A549 (cell line): ENCODE results near the gene NEDD8. TPM values are rescaled to one million over a fixed set of nuclear protein-coding genes. Genes with fewer than 3 reads are reported as not detected.

Source experiments
- ATAC-seq, 2 experiments: fragments of 200-7000 bp in 1 of 2; fragments of >200 bp in 1 of 2; cut with Nextera tagmentation in 1 of 2; cut with Tn5 transposase in 1 of 2; 3 replicates each; pipeline versions ENCODE4 v1.8.0 to v1.9.1; 2018 to 2020; ENCODE audit warnings: mild to moderate bottlenecking in 1 of 2, moderate library complexity in 1 of 2
- CTCF ChIA-PET: fragments of 300-600 bp; sonication (Branson Sonifier 250); formaldehyde crosslinking; extraction: SDS; loops from one replicate; lab custom pipeline; 2021; ENCODE audit warnings: antibody characterized with exemption, inconsistent platforms; lab: Yijun Ruan, JAX
- POLR2A ChIA-PET: fragments of 350-600 bp; formaldehyde crosslinking; extraction: SDS; loops from one replicate; lab custom pipeline; 2021; ENCODE audit warnings: antibody characterized with exemption, inconsistent platforms; lab: Yijun Ruan, JAX
- DNase-seq, 2 experiments: peaks; one replicate each; pipeline versions ENCODE4 v3.0.0 to v3.0.0-alpha.2; 2011 to 2016; ENCODE audit warnings: low read depth in 1 of 2, low spot score in 1 of 2
- FAIRE-seq: peaks from 2 replicates; lab custom pipeline; 2011; peaks lifted over from hg19 to GRCh38; lab: Jason Lieb, UNC
- H3K27ac ChIP-seq, 2 experiments: fragments of >200 bp; sonication (Bioruptor Twin); formaldehyde crosslinking; 3 replicates each; pipeline ENCODE4 v1.5.1; 2016 to 2017
- H3K4me1 ChIP-seq: fragments of >200 bp; sonication (Bioruptor Twin); formaldehyde crosslinking; 3 replicates; pipeline ENCODE4 v1.6.1; 2016
- H3K4me2 ChIP-seq: fragments of >200 bp; sonication (Bioruptor Twin); formaldehyde crosslinking; 3 replicates; pipeline ENCODE4 v1.6.1; 2016
- H3K4me3 ChIP-seq: fragments of >200 bp; sonication (Bioruptor Twin); formaldehyde crosslinking; 3 replicates; pipeline ENCODE4 v1.5.1; 2016
- H3K9me3 ChIP-seq: fragments of >200 bp; sonication (Bioruptor Twin); formaldehyde crosslinking; 3 replicates; pipeline ENCODE4 v1.6.1; 2016
- BCL3 ChIP-seq: fragments of >200 bp; sonication (Bioruptor Twin); formaldehyde crosslinking; IDR thresholded peaks from 3 replicates; pipeline ENCODE4 v1.6.1; 2016
- CBX2 ChIP-seq: fragments of 200-600 bp; sonication (generic); IDR thresholded peaks from 2 replicates; pipeline ENCODE4 v1.6.1; 2016; ENCODE audit warnings: low read depth, mild to moderate bottlenecking, borderline replicate concordance
- CTCF ChIP-seq: fragments of >200 bp; sonication (Bioruptor Twin); formaldehyde crosslinking; IDR thresholded peaks from 3 replicates; pipeline ENCODE4 v1.5.1; 2016
- E2F6 ChIP-seq: IDR thresholded peaks from 2 replicates; pipeline ENCODE4 v1.6.1; 2012; ENCODE audit warnings: low read depth, borderline replicate concordance
- EHMT2 ChIP-seq: fragments of 200-600 bp; sonication (generic); IDR thresholded peaks from 2 replicates; pipeline ENCODE4 v1.6.1; 2016; ENCODE audit warnings: antibody characterized with exemption, low read depth, mild to moderate bottlenecking, moderate library complexity
- GATA3 ChIP-seq: IDR thresholded peaks from 2 replicates; pipeline ENCODE4 v1.6.1; 2012; ENCODE audit warnings: borderline replicate concordance
- HDAC2 ChIP-seq: fragments of 200-600 bp; sonication (generic); IDR thresholded peaks from 2 replicates; pipeline ENCODE4 v1.6.1; 2016
- HES2 ChIP-seq: fragments of >200 bp; sonication (Bioruptor Twin); formaldehyde crosslinking; IDR thresholded peaks from 2 replicates; pipeline ENCODE4 v1.6.1; 2016
- HEYL ChIP-seq: fragments of 250-450 bp; sonication (Bioruptor Pico); IDR thresholded peaks from 2 replicates; pipeline ENCODE4 v1.8.0; 2021; ENCODE audit warnings: mild to moderate bottlenecking, moderate library complexity
- HMGXB4 ChIP-seq: fragments of 250-450 bp; sonication (Bioruptor Pico); IDR thresholded peaks from 2 replicates; pipeline ENCODE4 v1.5.0; 2021; ENCODE audit warnings: mild to moderate bottlenecking, moderate library complexity, borderline replicate concordance
- HOXB5 ChIP-seq: fragments of 250-450 bp; sonication (Bioruptor Pico); IDR thresholded peaks from 2 replicates; pipeline ENCODE4 v1.5.0; 2020; ENCODE audit warnings: mild to moderate bottlenecking, moderate library complexity
- KDM1A ChIP-seq: fragments of 200-600 bp; sonication (generic); IDR thresholded peaks from 2 replicates; pipeline ENCODE4 v1.6.1; 2016; ENCODE audit warnings: low read depth, mild to moderate bottlenecking
- KDM5A ChIP-seq: fragments of 200-600 bp; sonication (generic); IDR thresholded peaks from 2 replicates; pipeline ENCODE4 v1.6.1; 2016; ENCODE audit warnings: antibody characterized with exemption, mild to moderate bottlenecking
- MYC ChIP-seq: IDR thresholded peaks from 2 replicates; pipeline ENCODE4 v1.6.1; 2012; ENCODE audit warnings: mild to moderate bottlenecking, inconsistent platforms, low read length, improper control_type of control experiment, borderline replicate concordance
- NR3C1 ChIP-seq: fragments of >200 bp; sonication (Bioruptor Twin); formaldehyde crosslinking; IDR thresholded peaks from 3 replicates; pipeline ENCODE4 v1.6.1; 2017
- RAD21 ChIP-seq, 2 experiments: fragments of >200 bp in 1 of 2; sonication (Bioruptor Twin) in 1 of 2; formaldehyde crosslinking in 1 of 2; IDR thresholded peaks in 1 of 2; conservative IDR thresholded peaks in 1 of 2; 2 replicates in 1 of 2; 3 replicates in 1 of 2; pipeline ENCODE4 v1.6.1; 2012 to 2018; ENCODE audit warnings: inconsistent platforms in 1 of 2
- RARB ChIP-seq: fragments of 250-450 bp; sonication (Bioruptor Pico); IDR thresholded peaks from 2 replicates; pipeline ENCODE4 v1.8.0; 2021; ENCODE audit warnings: mild to moderate bottlenecking, moderate library complexity
- RFX5 ChIP-seq: fragments of 450-650 bp; IDR thresholded peaks from 2 replicates; pipeline ENCODE4 v1.7.1; 2014; ENCODE audit warnings: antibody characterized with exemption, mild to moderate bottlenecking, moderate library complexity
- RNF2 ChIP-seq: fragments of 200-600 bp; sonication (generic); IDR thresholded peaks from 2 replicates; pipeline ENCODE4 v1.6.1; 2016; ENCODE audit warnings: low read depth, mild to moderate bottlenecking, antibody characterized with exemption, moderate library complexity, borderline replicate concordance
- TFCP2L1 ChIP-seq: fragments of 250-450 bp; sonication (Bioruptor Pico); IDR thresholded peaks from 2 replicates; pipeline ENCODE4 v1.5.0; 2021; ENCODE audit warnings: mild to moderate bottlenecking
- TP53 ChIP-seq: fragments of 250-450 bp; sonication (Bioruptor Pico); IDR thresholded peaks from 2 replicates; pipeline ENCODE4 v1.5.0; 2021; ENCODE audit warnings: mild to moderate bottlenecking, moderate library complexity
- USF2 ChIP-seq: fragments of 450-650 bp; IDR thresholded peaks from 2 replicates; pipeline ENCODE4 v1.6.1; 2014; ENCODE audit warnings: antibody characterized with exemption
- ZSCAN20 ChIP-seq: fragments of 250-450 bp; sonication (Bioruptor Pico); IDR thresholded peaks from 2 replicates; pipeline ENCODE4 v1.8.0; 2022; ENCODE audit warnings: mild to moderate bottlenecking, moderate library complexity
- WGBS: methylation state at CpG from one replicate; pipeline ENCODE4 v1.1.6; 2017; ENCODE audit errors: missing lambda C conversion rate; 5-methylcytosine and 5-hydroxymethylcytosine counted together
- polyA plus RNA-seq, 4 experiments: library from polyadenylated mRNA; depleted of rRNA in 3 of 4; stranded (reverse); fragments of >200 nt; fragmentation: RNase III in 1 of 4; extraction: RNeasy Plus Mini Kit Qiagen cat#74134 plus additional on column Dnase treatment in 1 of 4; gene quantifications; 2 replicates in 3 of 4; 3 replicates in 1 of 4; pipeline ENCODE4 v1.2.3, GENCODE V29; 2011 to 2017

The NEDD8 gene
- polyA plus RNA-seq, 2 of the 4 experiments (the other 2 are of a cell fraction): 433 to 589 TPM

GRCh38 chr14:24266344-24267244 is 34.4 kb upstream of the NEDD8 start:
- no peaks in the 10 kb centered on the region for H3K9me3 ChIP-seq

GRCh38 chr14:24264298-24264697 is 32.1 kb upstream of the NEDD8 start:
- FAIRE-seq: no peak
- TF ChIP-seq HEYL (no peak), RFX5 (no peak), EHMT2 (no peak), KDM5A (no peak), TP53 (no peak), USF2 (no peak), RNF2 (no peak), GATA3 (no peak), HOXB5 (CRISPR knock-in tag) (no peak), CTCF (no peak), NR3C1 (no peak), MYC (no peak), HES2 (no peak), RARB (CRISPR knock-in tag) (no peak), ZSCAN20 (no peak), E2F6 (no peak)
- ChIA-PET CTCF (interaction anchor here (1.6 to 34.0 kb wide), 3 partner anchors 21 to 173 kb away, joined by 5 to 469 read pairs (median 24); partner anchors contain the start of genes CIDEB, DHRS1, LTB4R and LTB4R2), POLR2A (no interaction called here)
- ATAC-seq: no peak
- H3K9me3 ChIP-seq: no peaks in the 10 kb centered on the region
- H3K4me1 ChIP-seq: peaks cover 5% of the 10 kb centered on the region
- no peak overlapping the region for H3K4me3 ChIP-seq
- H3K27ac ChIP-seq: no peak overlapping the region
- WGBS: 82% methylated on average over 6 of the region's 6 CpGs
- no peak overlapping the region for H3K4me2 ChIP-seq
- DNase-seq: no peak

More at GRCh38 chr14:24266344-24267244, 34.4 kb upstream of the NEDD8 start:
- Histone ChIP-seq H3K4me2 (no peak overlapping the region), H3K4me1 (no peaks in the 10 kb centered on the region)
- ATAC-seq (no peak), DNase-seq (no peak), FAIRE-seq (no peak)
- no peak for TF ChIP-seq GATA3
- no peak for TF ChIP-seq HDAC2
- TF ChIP-seq EHMT2: no peak
- no peak for TF ChIP-seq RAD21 (conservative IDR thresholded peaks at IDR 0.05 in 1 of 2, IDR thresholded peaks at IDR 0.05 in 1 of 2)
- no peak for TF ChIP-seq TFCP2L1 (CRISPR knock-in tag)
- TF ChIP-seq CBX2: no peak
- no peak for TF ChIP-seq BCL3
- TF ChIP-seq HMGXB4: no peak
- no peak for TF ChIP-seq KDM1A
- TF ChIP-seq, all 56 proteins: peak for 0
- POLR2A ChIA-PET: interaction anchor here (0.8 kb wide), 1 partner anchor 24 kb away, joined by 3 read pairs; the partner anchor contains the start of gene TINF2
- Histone ChIP-seq H3K27ac (no peak overlapping the region), H3K4me3 (no peak overlapping the region)
- 83% methylated on average over 18 of the region's 18 CpGs for WGBS
- CTCF ChIA-PET: interaction anchor here (1.1 to 34.0 kb wide), 3 partner anchors 13 to 37 kb away, joined by 4 to 469 read pairs (median 5); partner anchors contain the start of genes CIDEB, DHRS1, LTB4R and LTB4R2
